HG03280 (cell line): ENCODE results near the gene FLT3LG.

Source experiments
- ATAC-seq: cut with Tn5 transposase; IDR thresholded peaks from one replicate; pipeline ENCODE4 v1.9.1; 2021; ENCODE audit warnings: mild to moderate bottlenecking, moderate library complexity; ENCODE audit not compliant: unreplicated experiment

FLT3LG gene

DNA sequence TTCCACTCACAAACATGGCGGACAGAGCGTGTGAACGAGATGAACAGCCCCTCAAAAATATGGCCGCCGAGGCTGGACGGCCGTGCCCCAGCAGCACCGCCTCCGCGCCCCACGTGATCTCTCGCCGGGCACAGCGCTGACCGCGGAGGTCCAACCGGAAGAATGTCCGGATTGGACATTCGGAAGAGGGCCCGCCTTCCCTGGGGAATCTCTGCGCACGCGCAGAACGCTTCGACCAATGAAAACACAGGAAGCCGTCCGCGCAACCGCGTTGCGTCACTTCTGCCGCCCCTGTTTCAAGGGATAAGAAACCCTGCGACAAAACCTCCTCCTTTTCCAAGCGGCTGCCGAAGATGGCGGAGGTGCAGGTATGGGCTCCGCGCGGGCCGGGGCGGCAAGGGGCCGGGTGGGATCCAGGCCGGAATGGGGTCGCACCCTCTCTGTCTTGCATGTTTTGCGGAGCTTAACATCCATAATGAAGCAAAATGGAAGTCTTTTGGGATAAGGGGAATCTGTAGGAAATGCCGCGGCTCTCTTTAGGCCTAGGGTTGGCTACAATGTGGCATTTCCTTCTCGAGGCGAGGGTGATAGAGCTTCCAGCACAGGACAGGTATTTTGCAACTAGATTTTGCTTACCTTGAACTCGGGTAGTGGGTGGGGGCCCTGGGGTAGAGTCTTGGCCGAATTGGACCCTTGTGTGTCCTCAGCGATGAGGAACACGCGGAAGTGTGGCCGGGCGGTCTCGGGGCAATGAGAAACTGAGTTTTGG is 13.4 kb downstream of the FLT3LG start, which contains the start of gene RPL13A:
RPL13A (plus strand) TSS at position 332 of the 769 bp plus-strand sequence; CDS start at position 354, 22 bp downstream.
- peak; percentile 89 for ATAC-seq

DNA sequence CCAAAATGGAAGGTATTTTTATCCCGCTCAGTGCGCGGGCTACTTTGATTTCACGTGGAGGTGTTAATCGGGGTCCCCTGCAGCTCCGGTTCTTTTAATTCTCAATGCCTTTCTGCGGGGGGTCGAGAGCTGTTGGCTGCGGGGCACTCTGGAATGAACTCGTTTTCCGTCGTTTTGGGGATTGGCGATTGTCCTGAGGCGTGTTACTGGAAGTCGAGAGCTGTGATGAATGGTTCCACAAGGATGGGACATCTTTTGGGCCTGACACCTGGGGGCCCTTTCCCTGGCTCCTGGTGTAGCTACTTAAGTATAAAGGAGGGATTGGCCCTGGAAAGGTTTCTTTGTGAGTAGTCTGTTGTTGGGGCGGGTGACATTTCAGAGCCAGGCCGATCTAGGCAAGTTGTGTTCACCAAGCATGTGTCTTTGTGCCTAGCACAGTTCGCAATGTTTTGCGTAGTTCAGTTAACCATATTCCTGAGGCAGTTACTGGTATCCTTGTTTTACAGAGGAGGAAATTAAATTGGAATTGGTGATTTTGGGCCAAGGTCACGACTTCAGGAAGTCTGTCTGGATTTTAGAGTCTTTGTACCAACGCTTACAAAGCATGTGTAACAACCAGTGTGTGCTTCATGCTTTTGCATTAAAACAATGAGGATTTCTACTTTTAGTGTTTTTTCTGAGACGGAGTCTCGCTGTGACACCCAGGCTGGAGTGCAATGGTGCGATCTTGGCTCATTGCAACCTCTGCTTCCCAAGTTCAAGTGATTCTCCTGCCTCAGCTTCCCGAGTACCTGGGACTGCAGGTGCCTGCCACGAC is 14.2 kb downstream of the FLT3LG start:
- ATAC-seq, result no peak

DNA sequence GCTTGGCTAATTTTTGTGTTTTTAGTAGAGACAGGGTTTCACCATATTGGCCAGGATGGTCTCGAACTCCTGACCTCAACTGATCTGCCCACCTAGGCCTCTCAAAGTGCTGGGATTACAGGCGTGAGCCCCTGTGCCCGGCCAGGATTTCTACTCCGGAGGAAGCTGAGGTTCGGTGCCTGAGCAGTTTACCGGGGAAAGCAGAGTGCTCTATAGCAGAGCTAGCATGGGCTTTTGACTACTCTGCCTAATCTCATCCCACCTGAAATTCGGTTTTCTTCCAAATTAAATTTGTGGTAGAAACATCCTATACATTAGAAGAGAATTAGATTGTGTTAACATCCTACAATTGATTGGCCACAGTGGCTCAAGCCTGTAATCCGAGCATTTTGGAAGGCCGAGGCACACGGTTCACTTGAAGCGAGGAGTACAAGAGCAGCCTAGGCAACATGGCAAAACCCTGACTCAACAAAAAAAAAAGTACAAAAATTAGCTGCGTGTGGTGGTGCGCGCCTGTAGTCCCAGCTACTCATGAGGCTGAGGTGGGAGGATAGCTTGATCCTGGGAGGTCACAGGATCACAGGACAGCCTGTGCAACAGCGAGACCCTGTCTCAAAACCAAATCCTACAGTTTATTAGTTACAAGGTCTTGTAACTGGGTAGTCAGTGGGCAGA is 15.0 kb downstream of the FLT3LG start:
- no peak for ATAC-seq

DNA sequence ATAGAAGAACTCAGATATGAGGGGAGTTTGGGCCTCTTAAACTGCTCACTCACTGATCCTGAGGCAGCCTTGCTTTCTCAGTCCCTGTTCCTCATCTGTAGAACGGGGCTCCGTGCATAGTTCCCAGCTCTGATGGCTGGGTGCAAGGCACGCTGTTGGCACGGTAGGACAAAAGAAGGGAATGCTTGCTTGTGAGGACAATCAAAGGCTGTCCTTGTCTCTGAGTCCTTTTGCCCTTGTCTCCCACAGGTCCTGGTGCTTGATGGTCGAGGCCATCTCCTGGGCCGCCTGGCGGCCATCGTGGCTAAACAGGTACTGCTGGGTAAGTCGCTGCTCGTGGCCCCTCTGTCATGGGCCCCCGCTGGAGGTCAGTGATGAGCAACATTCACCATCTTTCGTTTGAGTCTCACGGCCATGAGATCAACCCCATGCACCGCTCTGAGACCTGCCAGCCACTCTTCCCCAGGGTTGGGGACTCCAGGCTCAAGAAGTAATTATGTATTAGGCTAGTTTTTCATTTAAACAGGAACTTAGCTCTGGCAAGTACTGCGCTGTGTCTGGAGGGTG is 15.7 kb downstream of the FLT3LG start:
- no peak for ATAC-seq

DNA sequence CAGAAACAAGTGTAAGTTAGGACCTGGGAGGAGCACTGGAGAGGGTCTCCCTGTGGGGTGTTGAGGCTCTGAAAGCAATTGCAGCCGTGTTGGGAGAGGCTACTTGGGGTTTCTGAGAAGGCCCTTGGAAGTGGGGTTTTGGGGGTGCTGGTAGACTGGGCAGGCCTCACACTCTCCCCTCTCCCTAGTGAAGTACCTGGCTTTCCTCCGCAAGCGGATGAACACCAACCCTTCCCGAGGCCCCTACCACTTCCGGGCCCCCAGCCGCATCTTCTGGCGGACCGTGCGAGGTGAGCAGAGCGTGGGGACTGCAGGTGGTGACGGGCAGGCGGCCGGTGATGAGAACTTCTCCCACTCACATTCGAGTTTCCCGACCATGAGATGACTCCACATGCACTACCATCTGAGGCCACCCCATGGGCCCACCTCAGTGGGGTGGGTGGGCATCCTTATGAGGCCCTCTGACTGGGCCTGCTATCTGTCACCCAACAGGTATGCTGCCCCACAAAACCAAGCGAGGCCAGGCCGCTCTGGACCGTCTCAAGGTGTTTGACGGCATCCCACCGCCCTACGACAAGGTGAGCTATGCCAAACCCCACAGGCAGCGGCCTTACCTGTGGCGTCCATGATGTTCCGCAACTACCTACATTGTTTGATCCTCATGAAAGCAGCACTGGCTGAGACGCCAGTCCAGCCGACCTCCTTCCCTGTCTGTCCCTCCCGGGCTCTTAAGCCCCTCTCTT is 16.4 kb downstream of the FLT3LG start:
- no peak for ATAC-seq

DNA sequence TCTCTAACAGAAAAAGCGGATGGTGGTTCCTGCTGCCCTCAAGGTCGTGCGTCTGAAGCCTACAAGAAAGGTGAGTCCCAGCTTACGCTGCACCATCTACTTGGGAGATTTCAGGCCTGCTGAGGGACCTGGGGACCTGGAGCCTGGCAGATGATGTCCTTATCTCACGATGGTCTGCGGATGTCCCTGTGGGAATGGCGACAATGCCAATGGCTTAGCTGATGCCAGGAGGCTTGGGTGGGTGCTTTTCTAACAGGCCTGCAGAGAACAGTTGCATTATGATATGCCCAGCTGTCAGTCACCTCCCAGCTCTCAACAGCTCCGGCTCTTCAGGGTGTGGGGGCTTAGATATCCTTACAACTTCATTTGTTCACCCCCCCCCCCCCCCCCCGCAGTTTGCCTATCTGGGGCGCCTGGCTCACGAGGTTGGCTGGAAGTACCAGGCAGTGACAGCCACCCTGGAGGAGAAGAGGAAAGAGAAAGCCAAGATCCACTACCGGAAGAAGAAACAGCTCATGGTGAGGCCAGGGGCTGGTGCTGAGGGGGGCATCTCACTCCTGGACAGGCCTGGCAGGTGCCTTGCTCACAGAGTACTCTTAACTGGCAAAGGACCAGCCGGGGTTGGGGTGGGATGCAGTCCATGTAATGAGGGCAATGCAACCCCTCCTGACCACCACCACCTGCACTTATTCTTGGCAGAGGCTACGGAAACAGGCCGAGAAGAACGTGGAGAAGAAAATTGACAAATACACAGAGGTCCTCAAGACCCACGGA is 17.2 kb downstream of the FLT3LG start:
- ATAC-seq, result no peak

DNA sequence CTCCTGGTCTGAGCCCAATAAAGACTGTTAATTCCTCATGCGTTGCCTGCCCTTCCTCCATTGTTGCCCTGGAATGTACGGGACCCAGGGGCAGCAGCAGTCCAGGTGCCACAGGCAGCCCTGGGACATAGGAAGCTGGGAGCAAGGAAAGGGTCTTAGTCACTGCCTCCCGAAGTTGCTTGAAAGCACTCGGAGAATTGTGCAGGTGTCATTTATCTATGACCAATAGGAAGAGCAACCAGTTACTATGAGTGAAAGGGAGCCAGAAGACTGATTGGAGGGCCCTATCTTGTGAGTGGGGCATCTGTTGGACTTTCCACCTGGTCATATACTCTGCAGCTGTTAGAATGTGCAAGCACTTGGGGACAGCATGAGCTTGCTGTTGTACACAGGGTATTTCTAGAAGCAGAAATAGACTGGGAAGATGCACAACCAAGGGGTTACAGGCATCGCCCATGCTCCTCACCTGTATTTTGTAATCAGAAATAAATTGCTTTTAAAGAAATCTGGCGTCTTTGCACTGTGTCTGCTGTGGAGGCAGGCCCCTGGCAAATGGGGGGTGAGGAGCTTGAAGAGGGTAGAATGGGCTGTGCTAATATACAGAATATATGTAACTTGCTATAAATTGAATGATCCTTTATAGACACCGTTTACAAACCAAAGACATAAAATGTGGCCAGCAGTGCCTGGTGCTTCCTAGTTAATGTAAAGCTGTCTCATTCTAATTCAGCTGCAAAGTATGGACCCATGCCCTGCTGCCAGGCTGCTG is 18.0 kb downstream of the FLT3LG start:
- ATAC-seq, result no peak

DNA sequence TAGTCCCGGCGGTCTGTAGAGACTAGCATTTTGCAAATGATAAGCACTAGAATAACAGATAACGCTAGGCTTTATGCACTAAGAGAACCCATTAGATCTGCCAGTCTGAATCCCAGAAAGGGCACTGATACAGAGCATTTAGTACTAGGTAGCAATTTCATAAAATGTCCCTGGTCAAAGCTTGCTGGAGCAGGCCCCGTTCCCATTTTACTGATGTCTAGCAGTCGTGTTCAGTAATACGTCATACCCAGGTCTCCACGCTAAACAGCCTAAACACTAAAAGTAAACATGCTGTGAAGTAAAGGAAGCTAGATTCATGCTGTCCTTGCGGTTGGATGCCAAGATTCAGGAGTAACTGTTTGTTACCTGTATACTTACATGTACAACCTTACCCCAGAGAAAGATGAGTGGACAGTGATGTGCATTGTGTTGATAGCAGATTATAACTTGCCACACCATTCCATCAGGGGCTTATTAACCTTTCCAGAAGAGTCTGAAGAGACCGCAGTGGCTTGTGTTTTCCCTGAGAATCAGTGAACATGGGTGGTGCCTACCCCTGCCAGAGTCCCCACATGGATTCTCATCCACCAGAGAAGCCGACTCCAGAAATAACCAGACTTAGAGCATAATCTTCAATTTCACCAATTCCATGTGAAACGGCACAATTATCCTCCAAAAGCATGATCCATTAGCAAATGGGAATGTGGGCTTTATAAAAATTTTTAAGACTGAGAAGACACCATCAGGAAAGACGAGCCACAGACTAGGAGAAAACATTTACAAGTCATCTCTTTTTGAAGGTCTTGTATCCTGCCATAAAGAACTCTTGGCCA is 18.8 kb downstream of the FLT3LG start:
- ATAC-seq, result no peak

DNA sequence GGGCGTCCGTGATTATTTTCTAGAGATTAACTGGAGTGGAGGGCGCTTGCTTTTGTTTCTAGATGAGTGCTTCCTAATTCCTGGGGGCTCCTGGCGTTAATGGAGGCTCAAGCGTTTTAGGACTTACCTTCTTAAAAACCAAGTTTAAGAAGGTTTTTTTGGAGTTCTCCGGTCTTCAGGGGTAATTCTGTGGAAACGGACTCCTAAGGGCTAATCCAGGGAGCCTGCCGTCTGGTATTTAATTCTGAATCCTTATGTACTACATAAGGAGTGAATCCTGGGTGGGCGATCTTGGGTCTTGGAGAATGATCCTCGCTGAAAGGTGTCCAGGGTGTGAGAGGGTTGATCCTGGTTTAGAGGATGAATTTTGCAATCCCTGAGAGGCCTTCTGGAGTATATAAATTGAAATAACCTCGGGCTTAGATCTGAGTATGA is 22.6 kb downstream of the FLT3LG start:
- no peak for ATAC-seq

DNA sequence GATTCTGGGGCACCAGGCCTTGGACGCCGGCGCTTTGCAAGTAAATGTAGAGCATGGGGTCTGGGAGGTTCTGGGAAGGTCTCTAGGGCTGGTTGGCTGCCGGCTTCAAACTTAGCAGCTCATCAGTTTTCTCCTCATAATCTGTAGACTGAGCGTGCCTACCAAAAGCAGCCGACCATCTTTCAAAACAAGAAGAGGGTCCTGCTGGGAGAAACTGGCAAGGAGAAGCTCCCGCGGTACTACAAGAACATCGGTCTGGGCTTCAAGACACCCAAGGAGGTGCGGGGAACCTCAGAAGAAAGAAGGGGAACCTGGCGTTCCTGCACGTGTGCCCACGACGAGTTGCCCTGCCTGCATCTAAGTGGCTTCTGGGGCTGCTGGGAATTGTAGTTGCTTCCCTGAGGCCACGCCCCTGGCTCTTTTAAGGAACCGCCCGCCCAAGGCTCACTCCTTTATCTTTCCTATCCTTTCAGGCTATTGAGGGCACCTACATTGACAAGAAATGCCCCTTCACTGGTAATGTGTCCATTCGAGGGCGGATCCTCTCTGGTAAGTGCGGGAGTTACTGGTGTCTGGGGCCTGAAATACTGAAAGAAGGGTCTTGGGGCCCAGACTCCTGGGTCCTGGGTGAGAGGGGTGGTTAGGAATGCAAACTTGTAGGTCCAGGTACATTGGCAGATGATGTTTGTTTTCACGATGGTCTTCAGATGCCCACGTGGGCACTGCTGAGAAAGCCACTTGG is 23.2 kb downstream of the FLT3LG start:
- no peak for ATAC-seq

DNA sequence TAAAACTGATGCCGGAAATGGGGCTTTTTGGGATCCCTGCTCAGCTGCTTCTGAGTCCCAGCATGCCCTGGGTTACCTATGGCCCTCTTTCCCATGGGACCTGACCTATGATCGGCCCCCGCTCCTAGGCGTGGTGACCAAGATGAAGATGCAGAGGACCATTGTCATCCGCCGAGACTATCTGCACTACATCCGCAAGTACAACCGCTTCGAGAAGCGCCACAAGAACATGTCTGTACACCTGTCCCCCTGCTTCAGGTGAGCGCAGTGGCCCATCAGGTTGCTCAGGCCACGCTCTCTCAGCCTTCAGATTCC is 23.7 kb downstream of the FLT3LG start:
- ATAC-seq, result no peak

DNA sequence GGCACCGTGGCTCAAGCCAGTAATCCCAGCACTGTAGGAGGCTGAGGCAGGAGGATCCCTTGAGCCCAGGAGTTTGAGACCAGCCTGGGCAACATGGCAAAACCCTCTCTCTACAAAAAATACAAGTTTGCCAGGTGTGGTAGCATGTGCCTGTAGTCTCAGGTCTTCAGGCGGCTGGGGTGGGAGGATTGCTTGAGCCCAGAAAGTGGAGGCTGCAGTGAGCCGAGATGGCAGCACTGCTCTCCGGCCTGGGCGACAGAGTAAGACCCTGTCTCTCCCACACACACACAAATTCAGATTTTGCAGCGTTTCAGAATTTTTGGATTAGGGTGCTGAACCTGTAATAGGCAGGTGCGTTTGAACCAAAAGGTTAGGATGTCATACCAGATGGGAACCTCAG is 24.5 kb downstream of the FLT3LG start:
- ATAC-seq, result no peak

DNA sequence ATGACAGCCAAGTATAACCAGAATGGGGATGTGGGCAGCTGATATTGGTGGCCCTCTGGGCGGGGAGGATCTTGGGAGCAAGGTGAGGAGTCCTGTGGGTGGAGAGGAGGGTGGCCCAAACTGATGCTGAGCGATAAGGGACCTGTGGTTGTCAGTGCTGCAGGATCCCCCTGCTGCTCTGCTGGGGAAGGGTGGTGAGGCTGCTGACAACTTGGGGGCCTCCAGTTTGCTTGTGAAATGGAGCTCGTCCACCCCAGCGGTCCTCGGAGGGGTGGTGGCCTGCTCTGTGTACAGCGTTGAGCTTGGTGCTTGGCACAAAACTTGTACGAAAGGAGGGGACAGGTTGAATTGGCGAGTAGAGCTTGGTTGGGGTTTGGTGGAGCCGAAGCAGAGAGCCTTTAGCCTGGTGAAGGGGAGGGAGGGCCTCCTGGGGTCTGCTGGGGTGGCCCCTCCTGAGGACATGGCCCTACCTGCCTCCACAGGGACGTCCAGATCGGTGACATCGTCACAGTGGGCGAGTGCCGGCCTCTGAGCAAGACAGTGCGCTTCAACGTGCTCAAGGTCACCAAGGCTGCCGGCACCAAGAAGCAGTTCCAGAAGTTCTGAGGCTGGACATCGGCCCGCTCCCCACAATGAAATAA is 25.1 kb downstream of the FLT3LG start:
- ATAC-seq, result no peak

DNA sequence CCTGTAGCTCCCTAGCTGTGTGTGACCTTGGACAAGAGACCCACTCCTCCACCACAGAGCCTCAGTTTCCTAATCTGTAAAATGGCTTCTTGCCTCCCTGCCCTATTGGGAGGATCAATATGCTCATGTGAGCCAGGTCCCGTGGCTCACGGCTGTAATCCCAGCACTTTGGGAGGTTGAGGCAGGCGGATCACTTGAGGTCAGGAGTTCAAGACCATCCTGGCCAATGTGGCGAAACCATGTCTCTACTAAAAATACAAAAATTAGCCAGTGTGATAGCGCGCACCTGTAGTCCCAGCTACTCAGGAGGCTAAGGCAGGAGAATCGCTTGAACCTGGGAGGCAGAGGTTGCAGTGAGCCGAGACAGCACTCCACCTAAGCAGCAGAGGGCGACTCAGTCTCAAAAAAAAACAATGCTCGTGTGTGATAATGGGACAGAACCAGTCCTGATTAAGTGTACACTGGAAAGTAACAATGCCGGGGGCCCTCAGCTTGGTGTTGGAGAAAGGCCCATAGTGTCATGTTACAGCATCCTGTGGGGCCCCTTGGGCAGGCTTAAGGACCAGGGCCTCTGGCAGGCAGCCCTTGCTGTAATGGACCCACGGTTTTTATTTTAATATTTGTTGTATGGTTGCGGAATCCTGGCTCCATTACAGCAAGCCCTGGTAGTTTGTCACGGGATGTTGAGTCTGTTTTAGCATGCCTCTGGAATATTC is 29.0 kb downstream of the FLT3LG start:
- no peak for ATAC-seq

DNA sequence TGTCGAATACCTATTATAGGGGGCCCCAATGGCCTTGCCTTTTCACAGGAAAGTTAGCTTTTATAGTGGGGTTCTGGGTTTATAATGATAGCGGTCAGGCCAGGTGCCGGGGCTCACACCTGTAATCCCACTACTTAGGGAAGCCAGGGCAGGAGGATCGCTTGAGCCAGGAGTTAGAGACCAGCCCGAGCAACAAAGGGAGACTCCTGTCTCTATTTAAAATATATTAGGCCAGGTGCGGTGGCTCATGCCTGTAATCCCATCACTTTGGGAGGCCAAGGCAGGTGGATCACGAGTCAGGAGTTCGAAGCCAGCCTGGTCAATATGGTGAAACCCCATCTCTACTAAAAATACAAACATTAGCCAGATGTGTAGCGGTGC is 29.6 kb downstream of the FLT3LG start:
- ATAC-seq, result no peak

DNA sequence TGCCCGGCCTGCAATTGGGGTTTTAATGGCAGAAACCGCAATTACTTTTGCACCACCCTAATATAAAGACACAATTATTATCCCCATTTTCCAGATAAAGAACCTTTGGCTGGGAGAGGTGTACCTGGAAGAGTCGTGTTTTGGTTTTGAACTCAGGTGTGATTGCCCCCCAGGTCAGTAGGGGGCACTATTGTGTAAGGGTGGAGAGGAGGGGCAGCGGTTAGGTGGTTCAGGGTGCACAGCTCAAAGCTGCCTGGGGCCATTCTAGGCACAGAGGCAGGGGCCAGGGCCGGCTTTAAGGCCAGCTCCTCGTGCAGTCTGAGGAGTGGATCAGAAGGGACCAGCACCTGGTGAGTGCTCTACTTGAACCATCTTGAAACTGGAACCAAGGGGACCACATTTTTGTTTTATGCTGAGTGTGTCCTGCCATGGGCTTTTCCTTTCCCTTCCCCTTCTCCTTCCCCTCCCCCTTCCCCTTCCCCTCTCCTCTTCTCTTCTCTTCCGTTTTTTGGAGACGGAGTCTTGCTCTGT is 32.6 kb downstream of the FLT3LG start:
- no peak for ATAC-seq
